ENCODE measurements around the gene HBA2. TPM values are rescaled to one million over a fixed set of nuclear protein-coding genes. Genes with fewer than 3 reads are reported as not detected.

HBA2 gene
- total and polyA plus RNA-seq, 2 of the 4 experiments (the other 2 are of a cell fraction) = not detected

Small RNA genes lying within 50 kb of the gene (microRNA-seq; reads per million reads assigned to microRNA genes)
- gene RF00019 (ENCODE audit: insufficient read depth, insufficient read length) = not detected

Small RNA genes lying within 50 kb of the gene (small RNA-seq; reads per million reads assigned to genes)
- 0 reads per million in 5 experiments for gene RF00019

Other genes with a start within 250 kb of the HBA2 start
- 9.0 and 10.6 TPM in 2 replicates for gene POLR3K, start 119.3 kb upstream of the HBA2 start, total RNA-seq (2012; rRNA removed)
- gene POLR3K, start 119.3 kb upstream of the HBA2 start, polyA plus RNA-seq (2012; rRNA removed) = 39.1 and 39.5 TPM in 2 replicates
- gene SNRNP25, start 119.0 kb upstream of the HBA2 start, total RNA-seq (2012; rRNA removed) = 63.3 and 88.0 TPM in 2 replicates
- gene SNRNP25, start 119.0 kb upstream of the HBA2 start, polyA plus RNA-seq (2012; rRNA removed) = 67.2 and 73.7 TPM in 2 replicates
- gene RHBDF1, start 100.2 kb upstream of the HBA2 start, total RNA-seq (2012; rRNA removed) = 11.1 and 13.8 TPM in 2 replicates
- 86.6 and 92.3 TPM in 2 replicates for gene RHBDF1, start 100.2 kb upstream of the HBA2 start, polyA plus RNA-seq (2012; rRNA removed)
- 66.7 and 74.2 TPM in 2 replicates for gene MPG, start 94.7 kb upstream of the HBA2 start, total RNA-seq (2012; rRNA removed)
- gene MPG, start 94.7 kb upstream of the HBA2 start, polyA plus RNA-seq (2012; rRNA removed) = 135 and 155 TPM in 2 replicates
- gene NPRL3, start 34.2 kb upstream of the HBA2 start, total RNA-seq (2012; rRNA removed) = 3.9 and 5.7 TPM in 2 replicates
- 42.4 and 44.0 TPM in 2 replicates for gene NPRL3, start 34.2 kb upstream of the HBA2 start, polyA plus RNA-seq (2012; rRNA removed)
- not detected in 2 replicates for gene HBZ, start 20.2 kb upstream of the HBA2 start, total RNA-seq (2012; rRNA removed)
- gene HBZ, start 20.2 kb upstream of the HBA2 start, polyA plus RNA-seq (2012; rRNA removed) = not detected in 2 replicates
- gene HBM, start 6.9 kb upstream of the HBA2 start, total RNA-seq (2012; rRNA removed) = not detected in 2 replicates
- gene HBM, start 6.9 kb upstream of the HBA2 start, polyA plus RNA-seq (2012; rRNA removed) = not detected in 2 replicates
- not detected in 2 replicates for gene HBA1, start 3.8 kb downstream of the HBA2 start, total RNA-seq (2012; rRNA removed)
- 0.21 TPM in 1 of 2 replicates, not detected in the other for gene HBA1, start 3.8 kb downstream of the HBA2 start, polyA plus RNA-seq (2012; rRNA removed)
- gene HBQ1, start 7.6 kb downstream of the HBA2 start, total RNA-seq (2012; rRNA removed) = not detected in 2 replicates
- gene HBQ1, start 7.6 kb downstream of the HBA2 start, polyA plus RNA-seq (2012; rRNA removed) = 0.92 and 1.7 TPM in 2 replicates
- gene LUC7L, start 56.6 kb downstream of the HBA2 start, total RNA-seq (2012; rRNA removed) = 21.5 and 33.3 TPM in 2 replicates
- 52.8 and 55.6 TPM in 2 replicates for gene LUC7L, start 56.6 kb downstream of the HBA2 start, polyA plus RNA-seq (2012; rRNA removed)
- 27.5 and 30.3 TPM in 2 replicates for gene FAM234A, start 61.9 kb downstream of the HBA2 start, total RNA-seq (2012; rRNA removed)
- gene FAM234A, start 61.9 kb downstream of the HBA2 start, polyA plus RNA-seq (2012; rRNA removed) = 60.5 and 64.2 TPM in 2 replicates
- under 0.01 TPM in 2 replicates for gene RGS11, start 103.1 kb downstream of the HBA2 start, total RNA-seq (2012; rRNA removed)
- gene RGS11, start 103.1 kb downstream of the HBA2 start, polyA plus RNA-seq (2012; rRNA removed) = 0.48 and 0.49 TPM in 2 replicates
- 0.36 TPM in 1 of 2 replicates, not detected in the other for gene ARHGDIG, start 107.7 kb downstream of the HBA2 start, total RNA-seq (2012; rRNA removed)
- gene ARHGDIG, start 107.7 kb downstream of the HBA2 start, polyA plus RNA-seq (2012; rRNA removed) = 0.16 and 0.24 TPM in 2 replicates
- 0.28 TPM in 1 of 2 replicates, not detected in the other for gene PDIA2, start 110.3 kb downstream of the HBA2 start, total RNA-seq (2012; rRNA removed)
- gene PDIA2, start 110.3 kb downstream of the HBA2 start, polyA plus RNA-seq (2012; rRNA removed) = 0.17 and 0.32 TPM in 2 replicates
- 10.9 and 11.9 TPM in 2 replicates for gene AXIN1, start 179.8 kb downstream of the HBA2 start, total RNA-seq (2012; rRNA removed)
- 14.2 and 15.1 TPM in 2 replicates for gene AXIN1, start 179.8 kb downstream of the HBA2 start, polyA plus RNA-seq (2012; rRNA removed)
- 104 and 106 TPM in 2 replicates for gene MRPL28, start 197.7 kb downstream of the HBA2 start, total RNA-seq (2012; rRNA removed)
- gene MRPL28, start 197.7 kb downstream of the HBA2 start, polyA plus RNA-seq (2012; rRNA removed) = 181 and 255 TPM in 2 replicates
- gene PGAP6, start 209.1 kb downstream of the HBA2 start, total RNA-seq (2012; rRNA removed) = 49.1 and 56.1 TPM in 2 replicates
- 124 and 125 TPM in 2 replicates for gene PGAP6, start 209.1 kb downstream of the HBA2 start, polyA plus RNA-seq (2012; rRNA removed)
- 123 and 124 TPM in 2 replicates for gene NME4, start 224.3 kb downstream of the HBA2 start, total RNA-seq (2012; rRNA removed)
- 288 and 406 TPM in 2 replicates for gene NME4, start 224.3 kb downstream of the HBA2 start, polyA plus RNA-seq (2012; rRNA removed)
- gene DECR2, start 229.0 kb downstream of the HBA2 start, total RNA-seq (2012; rRNA removed) = 3.9 TPM in 2 replicates
- gene DECR2, start 229.0 kb downstream of the HBA2 start, polyA plus RNA-seq (2012; rRNA removed) = 26.7 and 29.6 TPM in 2 replicates